PFSK-1 (cell line): ENCODE results near the gene IL36RN.

Experiments used
- POLR2AphosphoS5 ChIP-seq: IDR thresholded peaks from 2 replicates; pipeline ENCODE4 v1.6.1; 2012; ENCODE audit warnings: low read depth, mild to moderate bottlenecking, control low read depth, low read length, moderate library complexity
- REST ChIP-seq, 2 experiments: IDR thresholded peaks; 2 replicates each; pipeline versions ENCODE4 v1.6.1 to v1.8.0; 2011 to 2012; ENCODE audit warnings: low read depth in 2 of 2, low read length in 2 of 2, control low read depth in 1 of 2, inconsistent platforms in 1 of 2, mild to moderate bottlenecking in 1 of 2, moderate library complexity in 1 of 2; ENCODE audit not compliant: insufficient read depth in 1 of 2
- TAF1 ChIP-seq: IDR thresholded peaks from 2 replicates; pipeline ENCODE4 v1.6.1; 2012; ENCODE audit warnings: low read length, control low read depth, borderline replicate concordance; ENCODE audit not compliant: insufficient read depth

GRCh38 chr2:113015042-113015441, 44.0 kb upstream of the IL36RN start:
- TF ChIP-seq TAF1: no peak
- TF ChIP-seq REST (IDR thresholded peaks at IDR 0.05; ENCODE audit: insufficient read depth in 1 of 2, low read depth in 2 of 2, low read length in 2 of 2): no peak
- TF ChIP-seq POLR2AphosphoS5: no peak
